Liver (tissue), 9 donors: ENCODE data around the gene MEFV. TPM values are rescaled to one million over a fixed set of nuclear protein-coding genes. Genes with fewer than 3 reads are reported as not detected.

Experiments used
- DNase-seq: peaks from one replicate; pipeline ENCODE4 v3.0.0-alpha.2; 2017; ENCODE audit warnings: low spot score
- H3K27ac ChIP-seq, 2 donors: one replicate each; pipeline ENCODE4 v1.7.0; 2013; ENCODE audit warnings: inconsistent platforms in 2 of 2, low read length in 2 of 2, control low read depth in 1 of 2, low read depth in 1 of 2, mild to moderate bottlenecking in 1 of 2
- H3K27me3 ChIP-seq, 4 donors: one replicate each; pipeline versions ENCODE4 v1.6.1 to v1.7.0; 2013; ENCODE audit warnings: low read length in 3 of 4, inconsistent platforms in 1 of 4, mild to moderate bottlenecking in 1 of 4, moderate library complexity in 1 of 4; ENCODE audit not compliant: control insufficient read depth in 4 of 4, insufficient read depth in 4 of 4
- H3K36me3 ChIP-seq, 4 donors: one replicate each; pipeline versions ENCODE4 v1.6.1 to v1.7.0; 2013; ENCODE audit warnings: low read length in 3 of 4, mild to moderate bottlenecking in 3 of 4, low read depth in 1 of 4, moderate library complexity in 1 of 4; ENCODE audit not compliant: control insufficient read depth in 4 of 4, insufficient read depth in 3 of 4
- H3K4me1 ChIP-seq, 4 donors: one replicate each; pipeline versions ENCODE4 v1.6.1 to v1.7.0; 2013; ENCODE audit warnings: low read length in 3 of 4, mild to moderate bottlenecking in 3 of 4, moderate library complexity in 1 of 4; ENCODE audit not compliant: control insufficient read depth in 4 of 4, insufficient read depth in 4 of 4
- H3K4me3 ChIP-seq, 3 donors: one replicate each; pipeline versions ENCODE4 v1.6.1 to v1.7.0; 2013; ENCODE audit warnings: low read length in 3 of 3, control low read depth in 1 of 3, low read depth in 1 of 3, mild to moderate bottlenecking in 1 of 3
- H3K9ac ChIP-seq, 2 donors: one replicate each; pipeline ENCODE4 v1.7.0; 2013; ENCODE audit warnings: low read length in 2 of 2, mild to moderate bottlenecking in 2 of 2, moderate library complexity in 2 of 2, control low read depth in 1 of 2, low read depth in 1 of 2
- H3K9me3 ChIP-seq, 4 donors: one replicate each; pipeline versions ENCODE4 v1.6.1 to v1.7.0; 2013; ENCODE audit warnings: low read length in 3 of 4; ENCODE audit not compliant: control insufficient read depth in 4 of 4
- EGR1 ChIP-seq, 2 donors: IDR thresholded peaks; 2 replicates each; pipeline ENCODE4 v1.6.1; 2016 to 2018; ENCODE audit warnings: antibody characterized with exemption in 2 of 2, low read depth in 2 of 2
- FOXA1 ChIP-seq: IDR thresholded peaks from 2 replicates; pipeline ENCODE4 v1.6.1; 2016; ENCODE audit warnings: antibody characterized with exemption
- FOXA2 ChIP-seq: IDR thresholded peaks from 2 replicates; pipeline ENCODE4 v1.6.1; 2016; ENCODE audit warnings: antibody characterized with exemption
- GABPA ChIP-seq, 2 donors: IDR thresholded peaks in 1 of 2; conservative IDR thresholded peaks in 1 of 2; 2 replicates each; pipeline ENCODE4 v1.6.1; 2016; ENCODE audit warnings: antibody characterized with exemption in 2 of 2, mild to moderate bottlenecking in 1 of 2, moderate library complexity in 1 of 2
- HNF4A ChIP-seq, 2 donors: conservative IDR thresholded peaks; 2 replicates each; pipeline ENCODE4 v1.6.1; 2016; ENCODE audit warnings: antibody characterized with exemption in 2 of 2, mild to moderate bottlenecking in 2 of 2
- HNF4G ChIP-seq: IDR thresholded peaks from 2 replicates; pipeline ENCODE4 v1.6.1; 2016; ENCODE audit warnings: antibody characterized with exemption
- JUND ChIP-seq, 2 donors: IDR thresholded peaks; 2 replicates each; pipeline ENCODE4 v1.6.1; 2016; ENCODE audit warnings: antibody characterized with exemption in 2 of 2
- NR2F2 ChIP-seq: IDR thresholded peaks from 2 replicates; pipeline ENCODE4 v1.6.1; 2016; ENCODE audit warnings: antibody characterized with exemption
- RAD21 ChIP-seq, 2 donors: IDR thresholded peaks; 2 replicates each; pipeline ENCODE4 v1.6.1; 2016; ENCODE audit warnings: antibody characterized with exemption in 2 of 2, mild to moderate bottlenecking in 2 of 2
- RXRA ChIP-seq, 2 donors: IDR thresholded peaks; 2 replicates each; pipeline ENCODE4 v1.6.1; 2017 to 2018; ENCODE audit warnings: antibody characterized with exemption in 2 of 2, mild to moderate bottlenecking in 1 of 2
- SP1 ChIP-seq: IDR thresholded peaks from 2 replicates; pipeline ENCODE4 v1.6.1; 2018; ENCODE audit warnings: antibody characterized with exemption, mild to moderate bottlenecking
- TAF1 ChIP-seq: conservative IDR thresholded peaks from 2 replicates; pipeline ENCODE4 v1.6.1; 2016; ENCODE audit warnings: antibody characterized with exemption, mild to moderate bottlenecking
- YY1 ChIP-seq: IDR thresholded peaks from 2 replicates; pipeline ENCODE4 v1.6.1; 2016; ENCODE audit warnings: antibody characterized with exemption, mild to moderate bottlenecking
- WGBS: extraction: QIAGEN DNeasy Blood & Tissue Kit; methylation state at CpG from one replicate; pipeline ENCODE4 v1.1.7; 2013; 5-methylcytosine and 5-hydroxymethylcytosine counted together
- polyA plus RNA-seq, 2 donors: library from polyadenylated mRNA; stranded (reverse) in 1 of 2; unstranded in 1 of 2; fragments of 200-250 nt in 1 of 2; fragments of >200 nt in 1 of 2; fragmentation: Nextera tagmentation in 1 of 2; extraction: Ambion mirVana in 1 of 2; gene quantifications; one replicate each; pipeline versions ENCODE4 v1.2.1 to v1.2.3, GENCODE V29; 2013 to 2015
- total RNA-seq, 2 donors: library from RNA; depleted of rRNA; stranded (reverse); fragments of >200 nt; gene quantifications; one replicate each; pipeline ENCODE4 v1.2.3, GENCODE V29; 2014
- TF ChIP-seq, protein P1 (sequence below): IDR thresholded peaks from 2 replicates; pipeline ENCODE4 v1.6.1; 2016; ENCODE audit warnings: antibody characterized with exemption
- TF ChIP-seq, protein P2 (sequence below): IDR thresholded peaks from 2 replicates; pipeline ENCODE4 v1.6.1; 2016; ENCODE audit warnings: antibody characterized with exemption, mild to moderate bottlenecking
- TF ChIP-seq, protein P3 (sequence below): IDR thresholded peaks from 2 replicates; pipeline ENCODE4 v1.6.1; 2016; ENCODE audit warnings: antibody characterized with exemption
- TF ChIP-seq, protein P4 (sequence below): fragments of 150-350 bp; IDR thresholded peaks from 2 replicates; pipeline ENCODE4 v1.5.1; 2017; ENCODE audit warnings: improper control_type of control experiment, low read depth, low read length; ENCODE audit not compliant: missing input control
- TF ChIP-seq, protein P5 (sequence below): IDR thresholded peaks from 2 replicates; pipeline ENCODE4 v1.6.1; 2016; ENCODE audit warnings: antibody characterized with exemption
- donor health status: healthy.
- donor health status: healthy.
- donor health status: healthy.
- donor health status: healthy.
- donor health status: healthy.

Gene MEFV, protein sequence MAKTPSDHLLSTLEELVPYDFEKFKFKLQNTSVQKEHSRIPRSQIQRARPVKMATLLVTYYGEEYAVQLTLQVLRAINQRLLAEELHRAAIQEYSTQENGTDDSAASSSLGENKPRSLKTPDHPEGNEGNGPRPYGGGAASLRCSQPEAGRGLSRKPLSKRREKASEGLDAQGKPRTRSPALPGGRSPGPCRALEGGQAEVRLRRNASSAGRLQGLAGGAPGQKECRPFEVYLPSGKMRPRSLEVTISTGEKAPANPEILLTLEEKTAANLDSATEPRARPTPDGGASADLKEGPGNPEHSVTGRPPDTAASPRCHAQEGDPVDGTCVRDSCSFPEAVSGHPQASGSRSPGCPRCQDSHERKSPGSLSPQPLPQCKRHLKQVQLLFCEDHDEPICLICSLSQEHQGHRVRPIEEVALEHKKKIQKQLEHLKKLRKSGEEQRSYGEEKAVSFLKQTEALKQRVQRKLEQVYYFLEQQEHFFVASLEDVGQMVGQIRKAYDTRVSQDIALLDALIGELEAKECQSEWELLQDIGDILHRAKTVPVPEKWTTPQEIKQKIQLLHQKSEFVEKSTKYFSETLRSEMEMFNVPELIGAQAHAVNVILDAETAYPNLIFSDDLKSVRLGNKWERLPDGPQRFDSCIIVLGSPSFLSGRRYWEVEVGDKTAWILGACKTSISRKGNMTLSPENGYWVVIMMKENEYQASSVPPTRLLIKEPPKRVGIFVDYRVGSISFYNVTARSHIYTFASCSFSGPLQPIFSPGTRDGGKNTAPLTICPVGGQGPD
- total RNA-seq (1 to 10 TPM; 1.2 to 3.3 TPM), polyA plus RNA-seq (under 1 TPM; 0.33 to 0.36 TPM)

DNA sequence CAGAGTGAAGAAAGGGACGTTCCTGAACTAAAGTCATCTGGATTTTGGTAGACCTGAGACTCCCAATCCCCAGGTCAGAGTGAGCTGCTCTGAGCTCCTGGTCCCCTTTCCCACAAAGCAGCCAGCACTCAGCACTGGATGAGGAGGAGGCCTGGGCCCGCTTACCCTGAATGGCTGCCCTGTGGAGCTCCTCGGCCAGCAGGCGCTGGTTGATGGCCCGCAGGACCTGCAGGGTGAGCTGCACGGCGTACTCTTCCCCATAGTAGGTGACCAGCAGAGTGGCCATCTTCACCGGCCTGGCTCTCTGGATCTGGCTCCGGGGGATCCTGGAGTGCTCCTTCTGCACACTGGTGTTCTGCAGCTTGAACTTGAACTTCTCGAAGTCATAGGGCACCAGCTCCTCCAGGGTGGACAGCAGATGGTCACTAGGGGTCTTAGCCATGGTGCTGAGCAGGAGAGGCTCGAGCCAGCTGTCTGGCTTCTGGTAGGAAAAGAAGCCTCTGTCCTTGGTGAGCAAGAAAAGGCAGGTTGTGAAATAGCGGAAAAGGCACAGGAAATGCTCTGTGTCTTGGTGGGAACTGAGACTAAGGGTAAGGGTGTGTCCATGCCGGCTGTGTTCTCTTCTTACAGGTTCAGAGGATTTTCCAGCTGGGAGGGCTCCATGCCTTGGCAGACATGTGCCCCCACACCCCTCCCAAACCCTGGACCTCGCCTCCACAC, at the start of gene MEFV:
MEFV (minus strand) TSS at position 488 of the 720 bp plus-strand sequence; CDS start at position 442, 46 bp downstream.
- no peaks in the 10 kb centered on the region for H3K36me3 ChIP-seq
- H3K9me3 ChIP-seq, result peaks cover 0 to 2% (median 0%) of the 10 kb centered on the region in 4 donors
- peak within 1 kb of the TSS in 1 of 2 donors; percentile 7 for H3K9ac ChIP-seq
- peaks cover 0 to 2% (median 1%) of the 10 kb centered on the region in 4 donors for H3K4me1 ChIP-seq
- peak within 1 kb of the TSS in 2 of 3 donors; percentile 2 to 30 for H3K4me3 ChIP-seq
- WGBS, result 76% methylated on average over 14 of the region's 14 CpGs
- DNase-seq, result no peak
- peak within 1 kb of the TSS in 1 of 2 donors; percentile 30 for H3K27ac ChIP-seq
- H3K27me3 ChIP-seq, result no peaks in the 10 kb centered on the region
- TF ChIP-seq FOXA2 (no peak), EGR1 (IDR thresholded peaks at IDR 0.05; ENCODE audit: low read depth in 2 of 2) (no peak), JUND (IDR thresholded peaks at IDR 0.05) (no peak), HNF4G (no peak), RXRA (IDR thresholded peaks at IDR 0.05) (no peak), RAD21 (IDR thresholded peaks at IDR 0.05) (no peak), SP1 (no peak), FOXA1 (no peak), HNF4A (conservative IDR thresholded peaks at IDR 0.05) (no peak), GABPA (IDR thresholded peaks at IDR 0.05 in 1 of 2, conservative IDR thresholded peaks at IDR 0.05 in 1 of 2) (no peak), TAF1 (no peak), YY1 (no peak), NR2F2 (no peak)
- TF ChIP-seq, protein P1, sequence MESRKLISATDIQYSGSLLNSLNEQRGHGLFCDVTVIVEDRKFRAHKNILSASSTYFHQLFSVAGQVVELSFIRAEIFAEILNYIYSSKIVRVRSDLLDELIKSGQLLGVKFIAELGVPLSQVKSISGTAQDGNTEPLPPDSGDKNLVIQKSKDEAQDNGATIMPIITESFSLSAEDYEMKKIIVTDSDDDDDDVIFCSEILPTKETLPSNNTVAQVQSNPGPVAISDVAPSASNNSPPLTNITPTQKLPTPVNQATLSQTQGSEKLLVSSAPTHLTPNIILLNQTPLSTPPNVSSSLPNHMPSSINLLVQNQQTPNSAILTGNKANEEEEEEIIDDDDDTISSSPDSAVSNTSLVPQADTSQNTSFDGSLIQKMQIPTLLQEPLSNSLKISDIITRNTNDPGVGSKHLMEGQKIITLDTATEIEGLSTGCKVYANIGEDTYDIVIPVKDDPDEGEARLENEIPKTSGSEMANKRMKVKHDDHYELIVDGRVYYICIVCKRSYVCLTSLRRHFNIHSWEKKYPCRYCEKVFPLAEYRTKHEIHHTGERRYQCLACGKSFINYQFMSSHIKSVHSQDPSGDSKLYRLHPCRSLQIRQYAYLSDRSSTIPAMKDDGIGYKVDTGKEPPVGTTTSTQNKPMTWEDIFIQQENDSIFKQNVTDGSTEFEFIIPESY, result no peak
- TF ChIP-seq, protein P2, sequence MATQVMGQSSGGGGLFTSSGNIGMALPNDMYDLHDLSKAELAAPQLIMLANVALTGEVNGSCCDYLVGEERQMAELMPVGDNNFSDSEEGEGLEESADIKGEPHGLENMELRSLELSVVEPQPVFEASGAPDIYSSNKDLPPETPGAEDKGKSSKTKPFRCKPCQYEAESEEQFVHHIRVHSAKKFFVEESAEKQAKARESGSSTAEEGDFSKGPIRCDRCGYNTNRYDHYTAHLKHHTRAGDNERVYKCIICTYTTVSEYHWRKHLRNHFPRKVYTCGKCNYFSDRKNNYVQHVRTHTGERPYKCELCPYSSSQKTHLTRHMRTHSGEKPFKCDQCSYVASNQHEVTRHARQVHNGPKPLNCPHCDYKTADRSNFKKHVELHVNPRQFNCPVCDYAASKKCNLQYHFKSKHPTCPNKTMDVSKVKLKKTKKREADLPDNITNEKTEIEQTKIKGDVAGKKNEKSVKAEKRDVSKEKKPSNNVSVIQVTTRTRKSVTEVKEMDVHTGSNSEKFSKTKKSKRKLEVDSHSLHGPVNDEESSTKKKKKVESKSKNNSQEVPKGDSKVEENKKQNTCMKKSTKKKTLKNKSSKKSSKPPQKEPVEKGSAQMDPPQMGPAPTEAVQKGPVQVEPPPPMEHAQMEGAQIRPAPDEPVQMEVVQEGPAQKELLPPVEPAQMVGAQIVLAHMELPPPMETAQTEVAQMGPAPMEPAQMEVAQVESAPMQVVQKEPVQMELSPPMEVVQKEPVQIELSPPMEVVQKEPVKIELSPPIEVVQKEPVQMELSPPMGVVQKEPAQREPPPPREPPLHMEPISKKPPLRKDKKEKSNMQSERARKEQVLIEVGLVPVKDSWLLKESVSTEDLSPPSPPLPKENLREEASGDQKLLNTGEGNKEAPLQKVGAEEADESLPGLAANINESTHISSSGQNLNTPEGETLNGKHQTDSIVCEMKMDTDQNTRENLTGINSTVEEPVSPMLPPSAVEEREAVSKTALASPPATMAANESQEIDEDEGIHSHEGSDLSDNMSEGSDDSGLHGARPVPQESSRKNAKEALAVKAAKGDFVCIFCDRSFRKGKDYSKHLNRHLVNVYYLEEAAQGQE, result no peak
- TF ChIP-seq, protein P3, sequence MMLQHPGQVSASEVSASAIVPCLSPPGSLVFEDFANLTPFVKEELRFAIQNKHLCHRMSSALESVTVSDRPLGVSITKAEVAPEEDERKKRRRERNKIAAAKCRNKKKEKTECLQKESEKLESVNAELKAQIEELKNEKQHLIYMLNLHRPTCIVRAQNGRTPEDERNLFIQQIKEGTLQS, result no peak
- TF ChIP-seq, protein P4, sequence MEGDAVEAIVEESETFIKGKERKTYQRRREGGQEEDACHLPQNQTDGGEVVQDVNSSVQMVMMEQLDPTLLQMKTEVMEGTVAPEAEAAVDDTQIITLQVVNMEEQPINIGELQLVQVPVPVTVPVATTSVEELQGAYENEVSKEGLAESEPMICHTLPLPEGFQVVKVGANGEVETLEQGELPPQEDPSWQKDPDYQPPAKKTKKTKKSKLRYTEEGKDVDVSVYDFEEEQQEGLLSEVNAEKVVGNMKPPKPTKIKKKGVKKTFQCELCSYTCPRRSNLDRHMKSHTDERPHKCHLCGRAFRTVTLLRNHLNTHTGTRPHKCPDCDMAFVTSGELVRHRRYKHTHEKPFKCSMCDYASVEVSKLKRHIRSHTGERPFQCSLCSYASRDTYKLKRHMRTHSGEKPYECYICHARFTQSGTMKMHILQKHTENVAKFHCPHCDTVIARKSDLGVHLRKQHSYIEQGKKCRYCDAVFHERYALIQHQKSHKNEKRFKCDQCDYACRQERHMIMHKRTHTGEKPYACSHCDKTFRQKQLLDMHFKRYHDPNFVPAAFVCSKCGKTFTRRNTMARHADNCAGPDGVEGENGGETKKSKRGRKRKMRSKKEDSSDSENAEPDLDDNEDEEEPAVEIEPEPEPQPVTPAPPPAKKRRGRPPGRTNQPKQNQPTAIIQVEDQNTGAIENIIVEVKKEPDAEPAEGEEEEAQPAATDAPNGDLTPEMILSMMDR, result no peak
- TF ChIP-seq, protein P5, sequence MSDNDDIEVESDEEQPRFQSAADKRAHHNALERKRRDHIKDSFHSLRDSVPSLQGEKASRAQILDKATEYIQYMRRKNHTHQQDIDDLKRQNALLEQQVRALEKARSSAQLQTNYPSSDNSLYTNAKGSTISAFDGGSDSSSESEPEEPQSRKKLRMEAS, result no peak
